Ovary (tissue), 3 donors: ENCODE measurements around the gene SH2D1A.
"Not testable (repeated sequence)": the region's sequence is repeated elsewhere in the genome, so short reads cannot be mapped to it uniquely, and the experiment has no call there.

ENCODE experiments used
- EP300 ChIP-seq: sonication (generic); formaldehyde crosslinking; IDR thresholded peaks from one replicate; pipeline ENCODE4 v1.6.1; 2017; ENCODE audit warnings: antibody characterized with exemption
- TF ChIP-seq, protein P1 (sequence below), 3 donors: fragments of 450-650 bp in 2 of 3; fragments of 200-600 bp in 1 of 3; IDR thresholded peaks; one replicate each; pipeline versions ENCODE4 v1.5.1 to v1.8.0; 2016 to 2022; ENCODE audit warnings: antibody characterized with exemption in 3 of 3, mild to moderate bottlenecking in 1 of 3
- donor health status: DM: no; HTN: no; CAD: no.

DNA sequence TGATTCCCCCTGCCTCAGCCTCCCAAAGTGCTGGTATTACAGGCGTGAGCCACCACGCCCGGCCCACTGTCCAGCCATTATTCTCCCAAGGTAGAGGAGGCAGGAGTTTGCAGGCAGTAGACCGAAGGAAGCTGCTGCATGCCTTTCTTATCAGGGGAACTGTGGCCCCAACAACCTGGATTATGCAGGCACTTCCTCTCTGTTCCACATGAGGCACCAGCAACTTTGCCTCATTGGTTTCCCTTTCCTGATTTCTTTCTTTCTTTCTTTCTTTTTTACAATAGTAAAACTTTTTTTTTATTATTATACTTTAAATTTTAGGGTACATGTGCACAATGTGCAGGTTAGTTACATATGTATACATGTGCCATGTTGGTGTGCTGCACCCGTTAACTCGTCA lies 62.0 kb downstream of the SH2D1A start:
- TF ChIP-seq EP300, result not testable (repeated sequence)
- TF ChIP-seq, protein P1, sequence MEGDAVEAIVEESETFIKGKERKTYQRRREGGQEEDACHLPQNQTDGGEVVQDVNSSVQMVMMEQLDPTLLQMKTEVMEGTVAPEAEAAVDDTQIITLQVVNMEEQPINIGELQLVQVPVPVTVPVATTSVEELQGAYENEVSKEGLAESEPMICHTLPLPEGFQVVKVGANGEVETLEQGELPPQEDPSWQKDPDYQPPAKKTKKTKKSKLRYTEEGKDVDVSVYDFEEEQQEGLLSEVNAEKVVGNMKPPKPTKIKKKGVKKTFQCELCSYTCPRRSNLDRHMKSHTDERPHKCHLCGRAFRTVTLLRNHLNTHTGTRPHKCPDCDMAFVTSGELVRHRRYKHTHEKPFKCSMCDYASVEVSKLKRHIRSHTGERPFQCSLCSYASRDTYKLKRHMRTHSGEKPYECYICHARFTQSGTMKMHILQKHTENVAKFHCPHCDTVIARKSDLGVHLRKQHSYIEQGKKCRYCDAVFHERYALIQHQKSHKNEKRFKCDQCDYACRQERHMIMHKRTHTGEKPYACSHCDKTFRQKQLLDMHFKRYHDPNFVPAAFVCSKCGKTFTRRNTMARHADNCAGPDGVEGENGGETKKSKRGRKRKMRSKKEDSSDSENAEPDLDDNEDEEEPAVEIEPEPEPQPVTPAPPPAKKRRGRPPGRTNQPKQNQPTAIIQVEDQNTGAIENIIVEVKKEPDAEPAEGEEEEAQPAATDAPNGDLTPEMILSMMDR (IDR thresholded peaks at IDR 0.05), result not testable (repeated sequence)
